Upper lobe of right lung (tissue), 1 donor: ENCODE measurements around the gene ZC3H8. TPM values are rescaled to one million over a fixed set of nuclear protein-coding genes. Genes with fewer than 3 reads are reported as not detected.
"Not testable (repeated sequence)": the region's sequence is repeated elsewhere in the genome, so short reads cannot be mapped to it uniquely, and the experiment has no call there.

ENCODE experiments used
- ATAC-seq: fragments of 200-7000 bp; cut with Tn5 transposase; one replicate; pipeline ENCODE4 v1.9.1; 2020; ENCODE audit warnings: mild to moderate bottlenecking, moderate library complexity
- DNase-seq: peaks from one replicate; pipeline ENCODE4 v3.0.0-alpha.2; 2020
- H3K27ac ChIP-seq: fragments of 200-600 bp; one replicate; pipeline ENCODE4 v1.8.0; 2022
- H3K27me3 ChIP-seq: fragments of 200-600 bp; one replicate; pipeline ENCODE4 v1.8.0; 2022; ENCODE audit warnings: mild to moderate bottlenecking
- H3K36me3 ChIP-seq: fragments of 200-600 bp; one replicate; pipeline ENCODE4 v1.8.0; 2022
- H3K4me1 ChIP-seq: fragments of 200-600 bp; one replicate; pipeline ENCODE4 v1.8.0; 2022
- H3K4me3 ChIP-seq: fragments of 200-600 bp; one replicate; pipeline ENCODE4 v1.8.0; 2022; ENCODE audit warnings: mild to moderate bottlenecking
- H3K9me3 ChIP-seq: fragments of 200-600 bp; one replicate; pipeline ENCODE4 v1.8.0; 2022
- intact Hi-C: fragments of 100-400 bp; cut with DNase I; formaldehyde crosslinking; loops from one replicate; pipeline ENCODE4 v1.11.0; 2022
- total RNA-seq: library from RNA; stranded (reverse); fragmentation: NEBNext Ultra II Directional; extraction: Animal tissue kit (Norgen Biotek cat#: 25700); gene quantifications from one replicate; pipeline ENCODE4 v1.2.1, GENCODE V29; 2021
- TF ChIP-seq, protein P1 (sequence below): fragments of 200-600 bp; IDR thresholded peaks from one replicate; pipeline ENCODE4 v1.8.0; 2022; ENCODE audit warnings: antibody characterized with exemption
- donor health status: DM: no; HTN: yes; CAD: no; lungs with severe emphysema.

The ZC3H8 gene
- total RNA-seq, 1 donor from 2014 or later: 5.2 TPM

GRCh38 chr2:112217854-112218253 is 37.0 kb downstream of the ZC3H8 start:
- Histone ChIP-seq H3K27ac (no peak overlapping the region), H3K36me3 (peaks cover 17% of the 10 kb centered on the region), H3K9me3 (no peaks in the 10 kb centered on the region), H3K4me3 (no peak overlapping the region), H3K4me1 (no peaks in the 10 kb centered on the region), H3K27me3 (no peaks in the 10 kb centered on the region)
- TF ChIP-seq, protein P1, sequence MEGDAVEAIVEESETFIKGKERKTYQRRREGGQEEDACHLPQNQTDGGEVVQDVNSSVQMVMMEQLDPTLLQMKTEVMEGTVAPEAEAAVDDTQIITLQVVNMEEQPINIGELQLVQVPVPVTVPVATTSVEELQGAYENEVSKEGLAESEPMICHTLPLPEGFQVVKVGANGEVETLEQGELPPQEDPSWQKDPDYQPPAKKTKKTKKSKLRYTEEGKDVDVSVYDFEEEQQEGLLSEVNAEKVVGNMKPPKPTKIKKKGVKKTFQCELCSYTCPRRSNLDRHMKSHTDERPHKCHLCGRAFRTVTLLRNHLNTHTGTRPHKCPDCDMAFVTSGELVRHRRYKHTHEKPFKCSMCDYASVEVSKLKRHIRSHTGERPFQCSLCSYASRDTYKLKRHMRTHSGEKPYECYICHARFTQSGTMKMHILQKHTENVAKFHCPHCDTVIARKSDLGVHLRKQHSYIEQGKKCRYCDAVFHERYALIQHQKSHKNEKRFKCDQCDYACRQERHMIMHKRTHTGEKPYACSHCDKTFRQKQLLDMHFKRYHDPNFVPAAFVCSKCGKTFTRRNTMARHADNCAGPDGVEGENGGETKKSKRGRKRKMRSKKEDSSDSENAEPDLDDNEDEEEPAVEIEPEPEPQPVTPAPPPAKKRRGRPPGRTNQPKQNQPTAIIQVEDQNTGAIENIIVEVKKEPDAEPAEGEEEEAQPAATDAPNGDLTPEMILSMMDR: no peak
- ATAC-seq (no peak), DNase-seq (no peak)
- intact Hi-C loops: no loop called here

DNA sequence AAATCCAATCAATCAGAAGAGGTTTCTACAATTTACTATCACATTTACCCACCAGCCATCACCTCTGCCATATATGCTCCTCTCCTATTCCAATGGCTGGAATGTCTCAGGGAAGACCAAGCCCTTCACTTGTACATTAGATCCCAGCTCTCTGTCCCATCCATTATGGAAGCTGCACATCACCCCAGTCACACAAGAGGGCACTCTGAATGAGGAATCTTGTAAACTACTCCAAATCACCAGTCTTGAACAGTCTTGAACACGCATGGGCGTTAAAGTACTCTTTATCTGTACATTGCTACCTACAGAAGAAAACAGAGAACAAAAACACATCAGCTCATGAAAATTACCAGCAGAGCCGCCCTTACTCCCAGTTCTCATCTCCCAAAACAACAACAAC is 38.7 kb downstream of the ZC3H8 start:
- no peak overlapping the region for H3K27ac ChIP-seq
- H3K9me3 ChIP-seq: no peaks in the 10 kb centered on the region
- intact Hi-C loops: no loop called here
- peaks cover 9% of the 10 kb centered on the region for H3K36me3 ChIP-seq
- H3K27me3 ChIP-seq: no peaks in the 10 kb centered on the region
- H3K4me1 ChIP-seq: no peaks in the 10 kb centered on the region
- DNase-seq (no peak), ATAC-seq (no peak)
- H3K4me3 ChIP-seq: no peak overlapping the region
- TF ChIP-seq, protein P1: no peak

GRCh38 chr2:112207905-112208304 is 46.9 kb downstream of the ZC3H8 start:
- H3K27me3 ChIP-seq, H3K27ac ChIP-seq, intact Hi-C loops, H3K9me3 ChIP-seq, ATAC-seq, DNase-seq, H3K4me1 ChIP-seq, H3K4me3 ChIP-seq, H3K36me3 ChIP-seq: not testable (repeated sequence)

- ATAC-seq: no peak
- TF ChIP-seq, protein P1: no peak
- peaks cover 9% of the 10 kb centered on the region for H3K9me3 ChIP-seq
- no peak for DNase-seq
- H3K4me1 ChIP-seq: no peaks in the 10 kb centered on the region
- no peak overlapping the region for H3K4me3 ChIP-seq
- intact Hi-C loops: no loop called here
- no peaks in the 10 kb centered on the region for H3K27me3 ChIP-seq
- no peak overlapping the region for H3K27ac ChIP-seq
- no peaks in the 10 kb centered on the region for H3K36me3 ChIP-seq
Measured at GRCh38 chr2:112204411-112204810, 50.4 kb downstream of the ZC3H8 start.

DNA sequence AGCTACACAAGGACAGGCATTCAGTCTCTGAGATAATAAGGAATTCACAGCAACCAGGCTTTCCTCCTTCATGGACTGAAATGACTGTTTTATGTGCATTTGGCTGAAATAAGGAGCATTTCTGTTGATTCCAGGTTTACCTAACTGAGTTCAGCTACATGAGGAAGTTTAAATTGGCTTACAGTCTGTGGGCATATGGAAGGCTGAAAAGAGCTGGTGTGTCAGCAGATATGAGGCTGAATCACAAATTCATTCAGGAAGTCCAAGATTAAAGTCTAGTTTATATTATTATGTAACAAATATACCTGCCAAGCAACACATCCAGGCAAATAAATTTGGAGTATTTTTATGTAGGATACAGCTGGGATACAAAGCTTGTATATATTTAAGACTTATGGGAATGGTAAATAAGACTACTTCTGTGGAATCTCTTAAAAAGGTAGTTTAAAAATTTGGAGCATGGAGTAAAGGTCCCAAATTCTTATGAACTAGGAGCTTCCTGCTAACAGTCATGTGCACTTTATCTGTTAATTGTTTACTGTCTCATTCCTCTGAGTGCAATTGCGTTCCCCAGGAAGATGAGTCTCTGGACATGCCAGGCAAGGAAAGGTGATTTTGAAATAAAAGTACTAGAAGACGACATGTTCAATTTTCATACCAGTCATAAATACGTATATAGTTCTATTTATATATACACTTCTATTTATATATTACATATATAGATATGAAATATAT is 53.0 kb downstream of the ZC3H8 start:
- no peaks in the 10 kb centered on the region for H3K36me3 ChIP-seq
- DNase-seq: no peak
- no peaks in the 10 kb centered on the region for H3K27me3 ChIP-seq
- intact Hi-C loops: no loop called here
- H3K4me3 ChIP-seq: no peak overlapping the region
- ATAC-seq: no peak
- TF ChIP-seq, protein P1: no peak
- H3K4me1 ChIP-seq: no peaks in the 10 kb centered on the region
- H3K9me3 ChIP-seq: peaks cover 9% of the 10 kb centered on the region
- no peak overlapping the region for H3K27ac ChIP-seq

- Histone ChIP-seq H3K27ac (no peak overlapping the region), H3K9me3 (peaks cover under 1% of the 10 kb centered on the region), H3K27me3 (no peaks in the 10 kb centered on the region), H3K36me3 (no peaks in the 10 kb centered on the region), H3K4me3 (no peak overlapping the region), H3K4me1 (no peaks in the 10 kb centered on the region)
- intact Hi-C loops: no loop called here
- DNase-seq (no peak), ATAC-seq (no peak)
- TF ChIP-seq, protein P1: no peak
Measured at GRCh38 chr2:112199188-112199587, 55.7 kb downstream of the ZC3H8 start.
